GM21381 (cell line): ENCODE results near the gene FAHD2A.
"Not testable (repeated sequence)": the region's sequence is repeated elsewhere in the genome, so short reads cannot be mapped to it uniquely, and the experiment has no call there.

Experiments
- ATAC-seq: cut with Tn5 transposase; IDR thresholded peaks from one replicate; pipeline ENCODE4 v1.9.1; 2021; ENCODE audit warnings: mild to moderate bottlenecking, moderate library complexity; ENCODE audit not compliant: unreplicated experiment

The FAHD2A gene

GRCh38 chr2:95402370-95403203, at the start of gene FAHD2A:
FAHD2A (plus strand) TSS chr2:95402708; CDS start chr2:95405559, 2,851 bp downstream.
- ATAC-seq: peak; percentile 89

GRCh38 chr2:95353055-95353575, 49.4 kb upstream of the FAHD2A start:
- no peak for ATAC-seq

- ATAC-seq: no peak
Observed at GRCh38 chr2:95353613-95354468, 48.7 kb upstream of the FAHD2A start.

GRCh38 chr2:95354469-95354901, 48.0 kb upstream of the FAHD2A start:
- ATAC-seq: no peak

GRCh38 chr2:95354925-95355324, 47.6 kb upstream of the FAHD2A start:
- ATAC-seq: no peak

- ATAC-seq: not testable (repeated sequence)
Observed at GRCh38 chr2:95355486-95355885, 47.0 kb upstream of the FAHD2A start.

- ATAC-seq: no peak
Observed at GRCh38 chr2:95356821-95357700, 45.4 kb upstream of the FAHD2A start.

- no peak for ATAC-seq
Observed at GRCh38 chr2:95357717-95358280, 44.7 kb upstream of the FAHD2A start.

- no peak for ATAC-seq
Observed at GRCh38 chr2:95359031-95359430, 43.5 kb upstream of the FAHD2A start.

- ATAC-seq: no peak
Observed at GRCh38 chr2:95359501-95359930, 43.0 kb upstream of the FAHD2A start.

- ATAC-seq: no peak
Observed at GRCh38 chr2:95361216-95361980, 41.1 kb upstream of the FAHD2A start.

- no peak for ATAC-seq
Observed at GRCh38 chr2:95362486-95362885, 40.0 kb upstream of the FAHD2A start.

GRCh38 chr2:95366514-95366913, 36.0 kb upstream of the FAHD2A start:
- no peak for ATAC-seq

- ATAC-seq: no peak
Observed at GRCh38 chr2:95372216-95372829, 30.2 kb upstream of the FAHD2A start.

GRCh38 chr2:95372845-95373244, 29.7 kb upstream of the FAHD2A start:
- ATAC-seq: no peak

- ATAC-seq: no peak
Observed at GRCh38 chr2:95374029-95374428, 28.5 kb upstream of the FAHD2A start.

GRCh38 chr2:95374451-95374920, 28.0 kb upstream of the FAHD2A start:
- ATAC-seq: no peak

GRCh38 chr2:95374921-95375471, 27.5 kb upstream of the FAHD2A start:
- no peak for ATAC-seq
